Measurements from ENCODE around the gene DLST. TPM values are rescaled to one million over a fixed set of nuclear protein-coding genes. Genes with fewer than 3 reads are reported as not detected.

DLST gene
- total and polyA plus RNA-seq, 2 of the 4 experiments (the other 2 are of a cell fraction): 58.6 to 119 TPM

- no peak for TF ChIP-seq ELK1 (IDR thresholded peaks at IDR 0.05; ENCODE audit: borderline replicate concordance, low read depth, low read length)
Measured at GRCh38 chr14:74905595-74906142, 24.0 kb downstream of the DLST start (continued).

GRCh38 chr14:74906925-74907521 lies 25.3 kb downstream of the DLST start:
- Histone ChIP-seq H3K23ac (ENCODE audit: low read depth, low read length) (no peak overlapping the region), H3K27me3 (ENCODE audit: control insufficient read depth, insufficient read depth, low read length) (no peaks in the 10 kb centered on the region), H3K9me3 (ENCODE audit: control insufficient read depth, insufficient read depth, low read length) (no peaks in the 10 kb centered on the region), H3K4me3 (ENCODE audit: insufficient read depth, low read depth, low read length) (no peak overlapping the region), H3K36me3 (ENCODE audit: control insufficient read depth, insufficient read depth, low read length) (peaks cover 16% of the 10 kb centered on the region), H2BK120ac (ENCODE audit: low read depth, low read length) (no peak overlapping the region), H4K8ac (ENCODE audit: low read depth in 2 of 2, low read length in 2 of 2) (no peak overlapping the region), H3K9me1 (ENCODE audit: insufficient read depth, low read length) (peaks cover 3% of the 10 kb centered on the region; the same call in 1 of the 2 replicates), H2AK9ac (replicated peaks; ENCODE audit: low read depth, low read length, poor library complexity) (no peak overlapping the region), H4K91ac (ENCODE audit: insufficient read depth, low read depth, low read length) (no peak overlapping the region), H2BK15ac (ENCODE audit: low read depth, low read length) (no peak overlapping the region), H3K79me1 (ENCODE audit: low read depth in 1 of 2, low read length in 2 of 2) (no peaks in the 10 kb centered on the region), H3K56ac (ENCODE audit: extremely low read depth, insufficient read depth, low read length) (no peak overlapping the region), H2AFZ (replicated peaks; ENCODE audit: low read length, poor library complexity) (no peak overlapping the region), H2BK20ac (ENCODE audit: low read depth, low read length) (no peak overlapping the region), H3K27ac (ENCODE audit: insufficient read depth, low read length) (no peak overlapping the region), H3K4me1 (ENCODE audit: control insufficient read depth, insufficient read depth, low read length) (no peaks in the 10 kb centered on the region; the same call in 1 of the 2 replicates), H3K9ac (ENCODE audit: low read depth, low read length) (no peak overlapping the region), H2BK5ac (ENCODE audit: low read depth, low read length, poor library complexity, severe bottlenecking) (no peak overlapping the region), H3K4me2 (ENCODE audit: low read depth, low read length) (no peak overlapping the region), H4K20me1 (ENCODE audit: insufficient read depth, low read length) (peaks cover 8% of the 10 kb centered on the region), H3K14ac (replicated peaks; ENCODE audit: low read depth, low read length) (no peak overlapping the region), H3K4ac (ENCODE audit: low read depth, low read length) (no peak overlapping the region), H2AK5ac (ENCODE audit: low read depth, low read length) (0 out of 2 replicates have a peak overlapping the region, but pooled peaks have one; percentile 21), H3K18ac (ENCODE audit: low read depth, low read length) (no peak overlapping the region), H4K5ac (ENCODE audit: low read depth, low read length) (no peak overlapping the region)
- ChIA-PET CTCF (interaction anchor here (1.2 to 2.9 kb wide), 4 partner anchors 17 to 181 kb away, joined by 4 to 46 read pairs (median 6); no protein-coding TSS in a partner anchor), POLR2A (ENCODE audit: unreplicated experiment) (interaction anchor here (0.6 kb wide), 1 partner anchor 214 kb away, joined by 6 read pairs; no protein-coding TSS in a partner anchor)
- BruUV-seq (replicated peaks): no TSS peak
- 100% methylated on average over 2 of the region's 12 CpGs; no CpG with 5 or more reads in 1 of the 2 experiments for WGBS, 2 experiments (ENCODE audit: extremely low coverage in 2 of 2, insufficient read length in 1 of 2)
- in situ Hi-C loops (cut with MboI; ENCODE audit: low sequenced_read_pairs) (no loop called here), dilution Hi-C loops (cut with HindIII; ENCODE audit: low sequenced_read_pairs, unreplicated experiment) (no loop called here), intact Hi-C loops (cut with micrococcal nuclease) (no loop called here)
- no peak for TF ChIP-seq SMC3 (IDR thresholded peaks at IDR 0.05; ENCODE audit: low read depth, low read length)
- TF ChIP-seq CTCF (conservative IDR thresholded peaks at IDR 0.05; ENCODE audit: low read depth, low read length): 0 out of 2 replicates have a peak, but pooled peaks have one; percentile 5
- no peak for TF ChIP-seq MAZ (IDR thresholded peaks at IDR 0.05; ENCODE audit: borderline replicate concordance, low read depth, low read length)
- no peak for DNase-seq
- ATAC-seq (ENCODE audit: low read depth): no peak

Measured in IMR-90 (cell line).